Sigmoid colon (tissue), 4 donors: ENCODE data around the gene NTNG2.

Source experiments
- POLR2AphosphoS5 ChIP-seq, 4 donors: sonication (generic); formaldehyde crosslinking; IDR thresholded peaks; one replicate each; pipeline ENCODE4 v1.6.1; 2017; ENCODE audit warnings: antibody characterized with exemption in 4 of 4
- TF ChIP-seq, protein P1 (sequence below), 4 experiments: fragments of 450-650 bp in 3 of 4; fragments of 200-600 bp in 1 of 4; IDR thresholded peaks; one replicate each; pipeline ENCODE4 v1.5.1; 2016 to 2019; ENCODE audit warnings: antibody characterized with exemption in 4 of 4, mild to moderate bottlenecking in 3 of 4, moderate library complexity in 2 of 4

DNA sequence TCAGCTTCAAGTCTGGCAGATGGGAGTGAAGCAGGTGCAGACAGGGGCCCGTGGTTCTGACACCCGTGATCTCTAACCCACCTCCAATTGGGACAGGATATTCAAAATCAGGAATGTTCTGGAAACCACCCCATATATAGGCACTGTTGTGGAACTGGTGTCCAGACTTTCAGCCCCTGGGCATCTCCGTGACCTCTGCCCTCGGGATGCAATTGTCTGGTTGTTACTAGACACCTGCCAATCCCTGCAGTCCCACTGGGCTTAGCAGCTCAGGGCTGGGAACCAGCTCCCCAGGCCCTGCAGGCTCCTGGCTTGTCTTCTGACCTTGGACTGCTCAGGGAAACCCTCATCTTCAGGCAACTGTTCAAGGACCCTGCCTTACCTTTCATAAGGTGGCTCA lies 38.8 kb downstream of the NTNG2 start:
- TF ChIP-seq POLR2AphosphoS5 (IDR thresholded peaks at IDR 0.05): no peak
- TF ChIP-seq, protein P1, sequence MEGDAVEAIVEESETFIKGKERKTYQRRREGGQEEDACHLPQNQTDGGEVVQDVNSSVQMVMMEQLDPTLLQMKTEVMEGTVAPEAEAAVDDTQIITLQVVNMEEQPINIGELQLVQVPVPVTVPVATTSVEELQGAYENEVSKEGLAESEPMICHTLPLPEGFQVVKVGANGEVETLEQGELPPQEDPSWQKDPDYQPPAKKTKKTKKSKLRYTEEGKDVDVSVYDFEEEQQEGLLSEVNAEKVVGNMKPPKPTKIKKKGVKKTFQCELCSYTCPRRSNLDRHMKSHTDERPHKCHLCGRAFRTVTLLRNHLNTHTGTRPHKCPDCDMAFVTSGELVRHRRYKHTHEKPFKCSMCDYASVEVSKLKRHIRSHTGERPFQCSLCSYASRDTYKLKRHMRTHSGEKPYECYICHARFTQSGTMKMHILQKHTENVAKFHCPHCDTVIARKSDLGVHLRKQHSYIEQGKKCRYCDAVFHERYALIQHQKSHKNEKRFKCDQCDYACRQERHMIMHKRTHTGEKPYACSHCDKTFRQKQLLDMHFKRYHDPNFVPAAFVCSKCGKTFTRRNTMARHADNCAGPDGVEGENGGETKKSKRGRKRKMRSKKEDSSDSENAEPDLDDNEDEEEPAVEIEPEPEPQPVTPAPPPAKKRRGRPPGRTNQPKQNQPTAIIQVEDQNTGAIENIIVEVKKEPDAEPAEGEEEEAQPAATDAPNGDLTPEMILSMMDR (IDR thresholded peaks at IDR 0.05): no peak
